DOHH2 (cell line): Measurements from ENCODE around the gene CSTB.

Experiments used
- EZH2phosphoT487 ChIP-seq: fragments of 200-600 bp; sonication (generic); IDR thresholded peaks from 2 replicates; pipeline ENCODE4 v1.6.1; 2017; ENCODE audit warnings: borderline replicate concordance, mild to moderate bottlenecking, antibody characterized with exemption, low read length, moderate library complexity, mixed read lengths
- TF ChIP-seq, protein P1 (sequence below): fragments of 200-600 bp; sonication (generic); IDR thresholded peaks from one replicate; pipeline ENCODE4 v1.5.1; 2014; ENCODE audit warnings: antibody characterized with exemption, mild to moderate bottlenecking, low read depth, low read length; ENCODE audit not compliant: poor library complexity, severe bottlenecking

- TF ChIP-seq, protein P1, sequence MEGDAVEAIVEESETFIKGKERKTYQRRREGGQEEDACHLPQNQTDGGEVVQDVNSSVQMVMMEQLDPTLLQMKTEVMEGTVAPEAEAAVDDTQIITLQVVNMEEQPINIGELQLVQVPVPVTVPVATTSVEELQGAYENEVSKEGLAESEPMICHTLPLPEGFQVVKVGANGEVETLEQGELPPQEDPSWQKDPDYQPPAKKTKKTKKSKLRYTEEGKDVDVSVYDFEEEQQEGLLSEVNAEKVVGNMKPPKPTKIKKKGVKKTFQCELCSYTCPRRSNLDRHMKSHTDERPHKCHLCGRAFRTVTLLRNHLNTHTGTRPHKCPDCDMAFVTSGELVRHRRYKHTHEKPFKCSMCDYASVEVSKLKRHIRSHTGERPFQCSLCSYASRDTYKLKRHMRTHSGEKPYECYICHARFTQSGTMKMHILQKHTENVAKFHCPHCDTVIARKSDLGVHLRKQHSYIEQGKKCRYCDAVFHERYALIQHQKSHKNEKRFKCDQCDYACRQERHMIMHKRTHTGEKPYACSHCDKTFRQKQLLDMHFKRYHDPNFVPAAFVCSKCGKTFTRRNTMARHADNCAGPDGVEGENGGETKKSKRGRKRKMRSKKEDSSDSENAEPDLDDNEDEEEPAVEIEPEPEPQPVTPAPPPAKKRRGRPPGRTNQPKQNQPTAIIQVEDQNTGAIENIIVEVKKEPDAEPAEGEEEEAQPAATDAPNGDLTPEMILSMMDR = no peak
- no peak for TF ChIP-seq EZH2phosphoT487
These were observed 44.4 kb upstream of the CSTB start for GRCh38 chr21:43820466-43820865.
